IMR-90 (cell line): ENCODE results near the gene INPP1.

ENCODE experiments used
- BHLHE40 ChIP-seq: fragments of 150-350 bp; IDR thresholded peaks from 2 replicates; pipeline ENCODE4 v1.6.1; 2016; ENCODE audit warnings: mild to moderate bottlenecking, low read depth, low read length
- CEBPB ChIP-seq: IDR thresholded peaks from 2 replicates; pipeline ENCODE4 v1.6.1; 2012; ENCODE audit warnings: low read depth, low read length, improper control_type of control experiment
- CTCF ChIP-seq: conservative IDR thresholded peaks from 2 replicates; pipeline ENCODE4 v1.5.1; 2012; ENCODE audit warnings: mild to moderate bottlenecking, low read depth, low read length, improper control_type of control experiment
- MAFK ChIP-seq: IDR thresholded peaks from 2 replicates; pipeline ENCODE4 v1.6.1; 2012; ENCODE audit warnings: low read depth, low read length, improper control_type of control experiment
- MAZ ChIP-seq: IDR thresholded peaks from 2 replicates; pipeline ENCODE4 v1.6.1; 2012; ENCODE audit warnings: low read depth, mild to moderate bottlenecking, low read length, improper control_type of control experiment, moderate library complexity, borderline replicate concordance
- RAD21 ChIP-seq: IDR thresholded peaks from 2 replicates; pipeline ENCODE4 v1.6.1; 2012; ENCODE audit warnings: low read length, improper control_type of control experiment
- SMC3 ChIP-seq: fragments of 150-350 bp; IDR thresholded peaks from 2 replicates; pipeline ENCODE4 v1.6.1; 2016; ENCODE audit warnings: low read depth, mild to moderate bottlenecking, antibody characterized with exemption, low read length, moderate library complexity
- TF ChIP-seq, protein P1 (sequence below): fragments of 150-350 bp; IDR thresholded peaks from 2 replicates; pipeline ENCODE4 v1.6.1; 2016; ENCODE audit warnings: low read depth, mild to moderate bottlenecking, low read length, moderate library complexity, borderline replicate concordance
- TF ChIP-seq, protein P2 (sequence below): fragments of 150-350 bp; IDR thresholded peaks from 2 replicates; pipeline ENCODE4 v1.6.1; 2017; ENCODE audit warnings: mild to moderate bottlenecking, antibody characterized with exemption, low read length, low read depth

DNA sequence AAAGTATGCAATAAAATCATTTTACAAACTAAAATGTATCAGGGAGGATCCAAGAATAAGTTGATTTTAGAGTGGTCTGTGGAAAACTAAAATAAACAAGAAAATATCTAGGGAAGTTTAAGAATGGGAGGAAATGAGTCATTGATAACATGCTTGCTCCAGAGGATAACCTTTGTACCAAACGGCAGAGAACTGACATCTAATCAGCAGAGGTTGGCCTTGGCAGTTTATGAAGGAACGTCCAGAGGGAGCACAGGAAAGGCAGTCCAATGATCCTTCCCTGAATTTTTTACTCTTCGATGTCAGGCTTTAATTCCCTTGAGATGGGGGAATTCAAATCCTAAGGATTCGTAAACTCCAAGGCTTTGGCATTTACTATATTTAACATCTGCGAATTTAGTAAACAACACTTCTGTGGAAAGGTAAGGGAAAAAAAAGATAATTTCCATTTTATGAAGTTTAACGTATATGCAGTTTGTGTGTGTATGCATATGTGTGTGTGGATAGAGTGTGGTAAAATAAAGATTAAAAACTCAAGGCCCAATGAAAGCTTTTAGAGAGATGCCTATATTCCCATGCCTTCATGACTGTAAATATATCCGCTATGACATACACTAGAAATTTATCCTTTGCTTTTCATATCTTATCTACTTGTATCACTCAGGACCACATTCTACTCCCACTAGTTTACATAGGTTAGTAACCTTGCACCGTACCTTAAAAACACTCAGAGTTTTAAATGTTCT is 8.7 kb upstream of the INPP1 start:
- TF ChIP-seq CTCF (no peak), CEBPB (no peak), MAZ (no peak), MAFK (no peak), RAD21 (no peak), BHLHE40 (no peak), SMC3 (no peak)
- TF ChIP-seq, protein P1, sequence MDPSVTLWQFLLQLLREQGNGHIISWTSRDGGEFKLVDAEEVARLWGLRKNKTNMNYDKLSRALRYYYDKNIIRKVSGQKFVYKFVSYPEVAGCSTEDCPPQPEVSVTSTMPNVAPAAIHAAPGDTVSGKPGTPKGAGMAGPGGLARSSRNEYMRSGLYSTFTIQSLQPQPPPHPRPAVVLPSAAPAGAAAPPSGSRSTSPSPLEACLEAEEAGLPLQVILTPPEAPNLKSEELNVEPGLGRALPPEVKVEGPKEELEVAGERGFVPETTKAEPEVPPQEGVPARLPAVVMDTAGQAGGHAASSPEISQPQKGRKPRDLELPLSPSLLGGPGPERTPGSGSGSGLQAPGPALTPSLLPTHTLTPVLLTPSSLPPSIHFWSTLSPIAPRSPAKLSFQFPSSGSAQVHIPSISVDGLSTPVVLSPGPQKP: no peak
- TF ChIP-seq, protein P2, sequence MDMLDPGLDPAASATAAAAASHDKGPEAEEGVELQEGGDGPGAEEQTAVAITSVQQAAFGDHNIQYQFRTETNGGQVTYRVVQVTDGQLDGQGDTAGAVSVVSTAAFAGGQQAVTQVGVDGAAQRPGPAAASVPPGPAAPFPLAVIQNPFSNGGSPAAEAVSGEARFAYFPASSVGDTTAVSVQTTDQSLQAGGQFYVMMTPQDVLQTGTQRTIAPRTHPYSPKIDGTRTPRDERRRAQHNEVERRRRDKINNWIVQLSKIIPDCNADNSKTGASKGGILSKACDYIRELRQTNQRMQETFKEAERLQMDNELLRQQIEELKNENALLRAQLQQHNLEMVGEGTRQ: no peak
